ENCODE measurements around the gene SPEM2.

SPEM2 gene

DNA sequence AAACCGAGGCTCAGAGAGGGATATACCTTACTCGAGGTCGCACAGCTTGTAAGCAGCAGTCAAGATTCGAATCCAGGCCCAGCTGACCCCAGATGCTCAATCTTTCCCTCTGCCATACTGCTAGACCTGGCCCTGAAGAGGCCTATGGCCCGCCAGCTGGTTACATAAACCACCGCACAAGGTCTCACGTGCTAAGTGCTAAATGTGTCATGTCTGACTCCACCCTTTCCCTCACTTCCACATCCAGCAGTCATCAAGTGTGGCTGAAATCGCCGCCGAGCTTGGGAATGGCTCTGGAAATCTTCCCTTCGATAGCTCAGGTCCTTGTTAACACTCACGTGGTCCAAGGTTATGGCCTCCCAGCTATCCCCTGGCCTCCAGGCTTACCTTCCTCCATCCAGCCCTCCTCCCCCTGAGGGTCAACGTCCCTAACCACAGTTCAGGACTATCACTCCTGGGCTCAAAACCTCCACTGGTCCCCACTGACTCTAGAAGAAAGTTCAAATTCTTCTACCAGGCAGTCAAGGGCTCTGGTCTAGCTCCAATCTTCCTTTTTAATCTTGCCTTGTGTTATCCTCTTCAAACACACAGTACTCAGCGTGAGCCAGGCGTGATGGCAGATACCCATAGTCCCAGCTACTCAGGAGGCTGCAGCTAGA is 50.5 kb downstream of the SPEM2 start:
- DNase-seq, result no peak

DNA sequence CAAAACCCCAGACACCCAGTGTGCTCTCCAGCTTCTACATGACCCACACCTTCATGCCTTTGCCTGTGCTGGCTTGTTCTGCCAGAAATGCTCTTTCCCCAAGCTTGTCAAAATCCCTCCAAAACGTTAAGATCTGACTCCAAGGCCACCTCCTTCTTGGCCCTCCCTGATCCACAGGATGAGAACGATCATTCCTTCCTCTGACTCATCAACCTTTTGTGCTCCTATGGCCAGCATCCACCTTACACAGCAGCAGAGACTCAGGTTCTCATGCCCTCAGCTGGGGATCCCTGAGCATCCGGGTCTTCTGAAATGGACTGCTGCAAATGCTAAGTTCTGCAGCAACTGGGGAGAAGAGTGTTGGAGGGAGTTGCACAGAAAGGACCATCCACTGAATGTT is 51.1 kb downstream of the SPEM2 start:
- no peak for DNase-seq

DNA sequence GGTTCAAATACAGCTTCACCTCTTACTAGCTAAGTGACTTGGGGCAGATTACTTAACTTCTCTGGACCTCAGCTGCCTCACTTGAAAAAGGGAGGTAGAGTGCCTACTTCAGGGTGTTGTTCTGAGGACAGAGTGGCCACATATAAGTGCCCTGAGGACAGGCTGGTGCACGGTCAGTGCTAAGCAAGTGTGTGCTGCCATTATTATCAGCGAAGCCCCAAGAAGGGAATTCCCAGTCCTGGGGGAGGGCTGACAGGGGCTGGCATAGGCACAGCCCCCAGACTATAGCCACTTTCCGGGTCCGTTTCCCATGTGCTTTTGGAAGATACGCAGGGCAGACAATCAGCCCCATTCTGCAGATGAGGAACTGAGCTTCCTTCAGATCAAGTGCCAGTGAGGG is 51.5 kb downstream of the SPEM2 start:
- no peak for DNase-seq
